Skeletal muscle satellite cell (primary cell): Measurements from ENCODE around the gene TSPAN4.
A peak's percentile ranks its signal among the peaks of the same experiment; 100 is the strongest.

Experiments
- H3K27me3 ChIP-seq: 2 replicates; pipeline ENCODE4 v1.7.0; 2013; ENCODE audit warnings: low read length; ENCODE audit not compliant: control insufficient read depth, insufficient read depth
- H3K36me3 ChIP-seq: 2 replicates; pipeline ENCODE4 v1.7.0; 2013; ENCODE audit warnings: mild to moderate bottlenecking, control low read depth, low read length; ENCODE audit not compliant: insufficient read depth
- H3K4me1 ChIP-seq: 2 replicates; pipeline ENCODE4 v1.7.0; 2013; ENCODE audit warnings: low read length; ENCODE audit not compliant: control insufficient read depth, insufficient read depth
- H3K4me2 ChIP-seq: 2 replicates; pipeline ENCODE4 v1.7.0; 2013; ENCODE audit warnings: mild to moderate bottlenecking, low read length
- H3K4me3 ChIP-seq: 2 replicates; pipeline ENCODE4 v1.7.0; 2013; ENCODE audit warnings: low read length
- H3K9ac ChIP-seq: 2 replicates; pipeline ENCODE4 v1.7.0; 2013; ENCODE audit warnings: mild to moderate bottlenecking, low read depth, low read length, moderate library complexity
- H3K9me3 ChIP-seq: replicated peaks from 2 replicates; pipeline ENCODE4 v1.7.0; 2013; ENCODE audit warnings: mild to moderate bottlenecking, control low read depth, low read length

TSPAN4 gene

DNA sequence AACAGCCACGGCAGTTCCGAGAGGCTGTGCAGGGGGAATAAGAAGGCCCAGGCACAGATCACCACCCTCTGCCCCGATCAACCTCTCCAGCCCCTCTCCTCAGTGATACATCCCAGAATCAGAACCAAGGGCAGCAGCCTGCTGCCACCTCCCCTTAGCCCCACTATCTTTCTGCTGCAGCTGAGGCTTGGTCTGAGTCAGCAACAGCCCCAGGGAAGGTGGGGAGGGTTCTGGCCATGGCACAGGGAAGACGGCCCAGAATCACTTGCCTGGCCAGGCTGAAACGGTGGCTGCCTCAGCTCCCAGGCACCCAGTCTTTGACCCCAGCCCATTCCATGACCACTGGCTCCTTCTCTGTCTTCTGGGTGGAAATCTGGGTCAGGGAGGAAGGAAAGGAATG, 65.6 kb downstream of the TSPAN4 start:
- no peaks in the 10 kb centered on the region for H3K9me3 ChIP-seq
- peaks cover 10% of the 10 kb centered on the region for H3K36me3 ChIP-seq
- peaks cover 9% of the 10 kb centered on the region for H3K4me1 ChIP-seq
- H3K4me2 ChIP-seq = no peak overlapping the region
- no peak overlapping the region for H3K9ac ChIP-seq
- H3K4me3 ChIP-seq = no peak overlapping the region
- H3K27me3 ChIP-seq = no peaks in the 10 kb centered on the region

DNA sequence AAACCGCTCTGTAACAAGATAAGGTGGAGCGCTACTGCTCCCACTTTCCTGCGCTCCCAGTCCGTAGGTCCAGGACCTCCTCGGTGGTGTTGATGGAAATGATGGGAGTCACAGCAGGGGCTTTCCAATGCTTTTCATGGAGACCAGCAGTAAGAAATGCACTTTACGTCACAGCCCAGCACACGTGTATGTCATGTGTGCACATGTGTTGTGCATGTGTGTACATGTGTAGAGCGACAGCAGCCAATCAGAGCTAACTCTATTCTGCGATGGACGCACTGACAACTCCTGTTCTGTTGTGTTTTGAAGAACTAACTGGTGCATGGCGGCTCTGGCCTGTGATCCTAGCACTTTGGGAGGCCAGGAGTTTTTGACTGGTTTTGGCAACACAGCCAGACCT, 66.8 kb downstream of the TSPAN4 start:
- peak overlapping the region; percentile 99 for H3K4me3 ChIP-seq
- peaks cover 4% of the 10 kb centered on the region for H3K36me3 ChIP-seq
- H3K9me3 ChIP-seq = no peaks in the 10 kb centered on the region
- H3K4me1 ChIP-seq = peaks cover 9% of the 10 kb centered on the region
- H3K9ac ChIP-seq = peak overlapping the region; percentile 97
- H3K27me3 ChIP-seq = no peaks in the 10 kb centered on the region
- H3K4me2 ChIP-seq = peak overlapping the region; percentile 96

DNA sequence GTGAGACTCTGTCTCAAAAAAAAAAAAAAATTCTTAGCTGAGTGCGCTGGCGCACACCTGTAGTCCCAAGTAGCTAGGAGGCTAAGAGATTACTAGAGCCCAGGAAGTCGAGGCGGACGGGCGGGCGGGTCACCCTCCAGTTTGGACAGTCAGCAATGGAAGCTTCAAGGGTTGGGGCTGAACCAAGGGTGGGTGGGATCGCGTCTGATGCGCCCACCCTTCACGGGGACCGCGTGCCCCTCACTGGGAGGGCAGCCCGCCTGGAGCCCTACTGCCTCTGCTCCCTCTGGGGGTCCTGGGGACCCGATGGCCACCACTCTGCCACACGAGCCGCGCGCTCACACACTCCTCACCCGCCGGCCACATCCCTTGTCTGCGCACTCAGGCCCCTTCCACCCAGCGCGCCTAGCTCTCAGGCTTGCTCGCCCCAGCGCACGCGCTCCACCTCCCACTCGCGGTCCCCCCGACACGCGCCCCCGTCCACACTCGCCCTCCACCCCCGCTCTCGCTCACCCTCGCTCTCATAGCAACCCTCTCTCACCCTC, 67.5 kb downstream of the TSPAN4 start:
- Histone ChIP-seq H3K4me2 (peak overlapping the region; percentile 96), H3K9me3 (no peaks in the 10 kb centered on the region), H3K4me1 (peaks cover 9% of the 10 kb centered on the region), H3K27me3 (no peaks in the 10 kb centered on the region), H3K36me3 (no peaks in the 10 kb centered on the region), H3K9ac (peak overlapping the region; percentile 97), H3K4me3 (peak overlapping the region; percentile 99)

DNA sequence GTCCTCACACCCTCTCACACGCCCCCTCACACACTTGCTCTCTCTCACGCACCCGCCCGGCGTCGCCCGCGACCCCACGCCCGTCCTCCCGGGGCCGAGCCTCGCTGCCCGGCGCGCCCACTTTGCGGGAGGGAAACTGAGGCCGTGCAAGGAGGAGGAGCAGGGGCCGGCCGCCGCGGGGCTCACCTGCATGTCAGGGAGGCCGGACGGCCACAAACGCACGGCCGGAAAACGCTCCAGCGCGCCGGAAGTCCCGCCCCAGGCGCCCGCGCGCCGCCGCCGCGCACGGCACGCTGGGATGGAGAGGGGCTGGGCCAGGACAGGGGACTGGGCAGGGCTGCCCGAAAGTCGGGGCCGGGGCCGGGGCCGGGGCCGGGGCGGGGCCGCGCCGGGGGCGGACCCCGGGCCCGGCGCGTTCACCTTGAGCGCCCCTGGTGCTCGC, 68.0 kb downstream of the TSPAN4 start, which contains the start of gene CHID1:
Gene CHID1, minus strand, starts transcription at position 222 of the 442 bp plus-strand sequence. CDS start 5,994 bp downstream, outside the sequence.
- Histone ChIP-seq H3K9me3 (no peaks in the 10 kb centered on the region), H3K4me2 (peak within 1 kb of the TSS; percentile 96), H3K4me1 (peaks cover 9% of the 10 kb centered on the region), H3K4me3 (peak within 1 kb of the TSS; percentile 99), H3K9ac (peak within 1 kb of the TSS; percentile 97), H3K36me3 (no peaks in the 10 kb centered on the region), H3K27me3 (no peaks in the 10 kb centered on the region)

DNA sequence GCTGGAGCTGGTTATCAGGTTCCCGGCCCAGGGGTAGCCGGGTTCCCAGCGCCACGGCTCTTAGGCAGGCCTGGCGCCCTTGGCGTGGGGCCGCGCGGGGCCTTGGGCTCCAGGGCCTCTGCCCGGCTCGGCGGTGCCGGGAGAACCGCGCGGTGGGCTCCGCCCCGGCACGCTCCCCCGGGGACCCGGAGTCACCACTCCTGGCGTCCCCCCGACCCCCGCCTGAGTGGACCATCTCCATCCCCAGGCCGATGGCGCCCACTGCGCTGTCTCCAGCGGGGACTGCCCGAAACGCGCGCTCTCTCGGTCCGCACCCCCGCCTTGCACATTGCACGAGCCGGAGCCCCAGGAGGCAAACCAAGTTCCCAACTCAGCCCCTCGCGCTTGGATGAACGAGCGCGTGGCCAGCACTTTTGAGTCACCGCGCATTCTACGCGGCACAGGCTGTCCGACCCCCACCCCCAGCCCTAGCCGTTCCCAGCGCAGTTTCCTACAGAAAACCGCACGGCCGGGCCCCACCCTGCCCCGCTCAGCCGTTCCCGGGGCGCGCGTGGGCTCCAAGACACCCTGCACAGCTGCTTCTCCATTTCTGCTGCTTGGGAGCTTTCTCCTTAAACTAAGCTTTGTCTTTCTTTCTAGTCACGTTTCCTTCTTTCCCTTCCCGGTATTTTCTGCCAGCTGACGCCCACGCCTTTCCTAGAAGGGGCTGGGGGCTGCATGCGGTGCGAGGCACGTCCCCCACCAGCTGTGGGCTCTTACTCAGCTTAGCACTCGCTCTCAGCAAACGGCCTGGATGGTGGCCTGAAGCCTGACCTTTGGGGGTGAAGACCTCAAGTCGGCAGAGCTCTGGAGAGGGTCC, 68.6 kb downstream of the TSPAN4 start:
- Histone ChIP-seq H3K9ac (peak overlapping the region; percentile 97), H3K4me1 (peaks cover 9% of the 10 kb centered on the region), H3K4me3 (peak overlapping the region; percentile 99), H3K4me2 (peak overlapping the region; percentile 96), H3K36me3 (no peaks in the 10 kb centered on the region), H3K27me3 (no peaks in the 10 kb centered on the region), H3K9me3 (no peaks in the 10 kb centered on the region)

DNA sequence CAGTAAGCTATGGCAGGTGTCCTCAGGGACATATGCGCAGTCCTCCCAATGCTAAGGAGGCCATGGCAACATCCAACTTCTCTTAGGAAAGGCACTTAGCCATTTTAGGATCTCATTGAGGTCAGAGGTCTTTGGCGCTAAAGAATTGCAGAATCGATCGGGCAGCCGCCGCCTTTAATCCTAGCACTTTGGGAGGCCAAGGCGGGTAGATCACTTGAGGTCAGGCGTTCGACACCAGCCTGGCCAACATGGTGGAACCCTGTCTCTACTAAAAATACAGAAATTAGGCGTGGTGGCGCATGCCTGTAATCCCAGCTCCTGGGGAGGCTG, 69.2 kb downstream of the TSPAN4 start:
- Histone ChIP-seq H3K36me3 (no peaks in the 10 kb centered on the region), H3K9me3 (no peaks in the 10 kb centered on the region), H3K27me3 (no peaks in the 10 kb centered on the region), H3K4me1 (peaks cover 9% of the 10 kb centered on the region), H3K4me2 (peak overlapping the region; percentile 96), H3K4me3 (peak overlapping the region; percentile 99), H3K9ac (peak overlapping the region; percentile 97)

DNA sequence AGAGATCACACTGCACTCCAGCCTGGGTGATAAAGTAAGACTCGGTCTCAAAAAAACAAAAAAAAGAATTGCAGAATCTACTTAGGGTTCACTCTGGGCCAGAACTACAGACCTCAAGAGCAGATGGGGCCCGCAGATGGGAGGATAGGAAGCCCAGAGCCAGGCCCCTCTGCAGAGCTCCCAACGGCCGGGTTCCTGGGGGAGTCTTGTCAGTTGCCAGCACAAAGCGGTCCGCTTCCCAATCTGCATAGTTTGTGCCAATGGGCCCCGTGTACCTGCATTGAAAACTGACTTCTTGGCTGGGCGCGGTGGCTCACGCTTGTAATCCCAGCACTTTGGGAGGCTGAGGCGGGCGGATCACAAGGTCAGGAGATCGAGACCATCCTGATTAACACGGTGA, 69.6 kb downstream of the TSPAN4 start:
- no peaks in the 10 kb centered on the region for H3K36me3 ChIP-seq
- no peaks in the 10 kb centered on the region for H3K9me3 ChIP-seq

DNA sequence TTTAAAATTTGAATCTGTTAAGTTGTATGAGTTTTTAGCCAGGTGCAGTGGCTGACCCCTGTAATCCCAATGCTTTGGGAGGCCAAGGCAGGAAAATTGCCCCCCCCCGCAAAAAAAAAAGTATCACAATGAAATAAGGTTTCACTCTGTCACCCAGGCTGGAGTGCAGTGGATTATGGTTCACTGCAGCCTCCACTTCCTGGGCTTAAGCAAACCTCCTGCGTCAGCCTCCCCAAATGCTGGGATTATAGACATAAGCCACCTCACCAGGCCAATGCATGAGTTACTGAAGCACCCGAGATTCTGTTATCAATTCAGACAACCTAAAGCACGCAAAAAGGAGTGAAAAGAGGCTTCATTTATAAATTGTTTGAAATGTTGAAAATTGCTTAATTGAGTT, 70.4 kb downstream of the TSPAN4 start:
- Histone ChIP-seq H3K9ac (no peak overlapping the region), H3K36me3 (no peaks in the 10 kb centered on the region), H3K4me2 (no peak overlapping the region), H3K27me3 (no peaks in the 10 kb centered on the region), H3K4me1 (peaks cover 9% of the 10 kb centered on the region), H3K4me3 (no peak overlapping the region), H3K9me3 (no peaks in the 10 kb centered on the region)

More for the DNA sequence above, 69.6 kb downstream of the TSPAN4 start:
- Histone ChIP-seq H3K4me1 (peaks cover 9% of the 10 kb centered on the region), H3K27me3 (no peaks in the 10 kb centered on the region), H3K4me2 (no peak overlapping the region), H3K9ac (no peak overlapping the region), H3K4me3 (no peak overlapping the region)

DNA sequence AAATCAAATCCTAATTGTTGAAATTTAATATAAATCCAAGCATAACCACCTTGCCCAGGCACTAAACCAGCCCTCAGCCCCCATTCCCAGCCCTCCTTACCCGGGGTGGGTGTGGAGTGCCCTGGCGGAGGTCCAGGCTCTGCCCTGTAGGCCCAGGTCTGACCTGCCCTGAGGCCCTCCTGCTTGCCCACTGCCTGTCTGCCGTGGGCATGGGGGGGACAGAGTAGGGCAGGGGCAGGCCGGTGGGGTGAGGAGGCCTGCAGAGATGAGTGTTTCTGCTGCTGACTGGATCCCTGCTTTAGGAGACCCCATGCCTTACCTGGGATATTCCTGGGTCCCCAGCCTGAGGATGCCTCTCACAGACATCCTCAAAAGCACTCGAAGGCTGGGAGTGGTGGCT, 71.6 kb downstream of the TSPAN4 start:
- Histone ChIP-seq H3K36me3 (no peaks in the 10 kb centered on the region), H3K4me3 (no peak overlapping the region), H3K4me2 (no peak overlapping the region), H3K9ac (no peak overlapping the region), H3K9me3 (no peaks in the 10 kb centered on the region), H3K4me1 (peaks cover 9% of the 10 kb centered on the region), H3K27me3 (no peaks in the 10 kb centered on the region)

DNA sequence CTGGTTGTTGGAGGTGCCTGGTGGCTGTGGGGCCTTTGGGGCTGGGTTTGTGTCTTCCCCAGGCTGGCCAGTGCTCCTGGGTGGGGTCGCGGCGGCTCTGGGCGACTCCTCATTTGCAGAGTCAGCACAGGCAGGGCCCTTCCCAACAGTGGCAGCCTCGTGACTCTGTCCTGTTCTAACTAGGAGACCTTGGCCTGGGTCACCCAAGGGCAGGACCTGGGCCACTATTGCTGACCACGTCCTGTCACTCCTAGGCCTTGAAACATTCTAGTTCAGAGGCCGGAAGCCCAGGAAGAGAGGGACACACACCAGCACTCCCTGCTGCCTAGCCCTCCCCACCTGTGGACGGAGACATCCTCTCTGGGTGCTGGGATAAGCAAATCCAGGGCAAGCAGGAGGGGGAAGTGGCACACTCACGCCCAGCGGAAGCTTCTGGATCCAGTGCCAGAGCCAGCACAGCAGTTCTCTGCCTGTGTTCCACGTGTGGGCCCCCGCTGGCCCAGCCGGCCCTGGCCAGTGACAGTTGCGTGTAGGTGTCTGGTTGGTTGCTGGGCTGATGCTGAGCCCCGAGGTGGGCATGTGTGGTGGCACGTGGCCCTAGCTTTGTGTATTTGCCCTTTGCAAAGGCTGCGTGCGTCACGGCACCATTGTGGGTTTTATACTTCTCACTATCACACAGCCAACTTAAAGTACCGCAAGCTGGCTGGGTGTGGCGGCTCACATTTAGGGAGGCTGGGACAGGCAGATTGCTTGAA, 72.3 kb downstream of the TSPAN4 start:
- Histone ChIP-seq H3K9me3 (no peaks in the 10 kb centered on the region), H3K9ac (no peak overlapping the region), H3K36me3 (no peaks in the 10 kb centered on the region), H3K4me3 (no peak overlapping the region), H3K4me2 (no peak overlapping the region), H3K27me3 (no peaks in the 10 kb centered on the region), H3K4me1 (peaks cover 9% of the 10 kb centered on the region)
